CD14-positive monocyte (primary cell): ENCODE results near the gene ITGA11. TPM values are rescaled to one million over a fixed set of nuclear protein-coding genes. Genes with fewer than 3 reads are reported as not detected.

Experiments used
- DNase-seq, 3 donors: peaks; one replicate each; pipeline ENCODE4 v3.0.0-alpha.2; 2011 to 2022
- H2AFZ ChIP-seq: 2 replicates; pipeline ENCODE4 v1.6.0; 2012; ENCODE audit warnings: mild to moderate bottlenecking, low read depth, low read length, inconsistent platforms; ENCODE audit not compliant: insufficient read depth, poor library complexity, severe bottlenecking
- H3K27ac ChIP-seq, 2 donors: 1 replicate in 1 of 2; 2 replicates in 1 of 2; pipeline ENCODE4 v1.5.1; 2012 to 2013; ENCODE audit warnings: low read length in 2 of 2, control low read depth in 1 of 2, inconsistent platforms in 1 of 2, low read depth in 1 of 2, mild to moderate bottlenecking in 1 of 2
- H3K27me3 ChIP-seq, 2 donors: one replicate each; pipeline versions ENCODE4 v1.6.0 to v1.6.1; 2011 to 2013; ENCODE audit warnings: low read length in 2 of 2; ENCODE audit not compliant: control insufficient read depth in 2 of 2, insufficient read depth in 2 of 2
- H3K36me3 ChIP-seq, 2 donors: replicated peaks in 1 of 2; 1 replicate in 1 of 2; 2 replicates in 1 of 2; pipeline versions ENCODE4 v1.5.1 to v1.6.1; 2012 to 2013; ENCODE audit warnings: low read length in 2 of 2, control low read depth in 1 of 2, inconsistent platforms in 1 of 2, mild to moderate bottlenecking in 1 of 2; ENCODE audit not compliant: insufficient read depth in 2 of 2, control insufficient read depth in 1 of 2
- H3K4me1 ChIP-seq, 2 donors: 1 replicate in 1 of 2; 2 replicates in 1 of 2; pipeline versions ENCODE4 v1.5.1 to v1.6.1; 2012 to 2013; ENCODE audit warnings: low read length in 2 of 2, control low read depth in 1 of 2, inconsistent platforms in 1 of 2, mild to moderate bottlenecking in 1 of 2, moderate library complexity in 1 of 2; ENCODE audit not compliant: insufficient read depth in 2 of 2, control insufficient read depth in 1 of 2
- H3K4me2 ChIP-seq: replicated peaks from 2 replicates; pipeline ENCODE3; 2012; ENCODE audit warnings: low read length, moderate library complexity, mild to moderate bottlenecking; ENCODE audit not compliant: poor library complexity, severe bottlenecking; ENCODE audit errors: extremely low read depth
- H3K4me3 ChIP-seq, 3 experiments: fragments of 200-600 bp in 1 of 3; sonication (generic) in 1 of 3; replicated peaks in 1 of 3; 1 replicate in 2 of 3; 2 replicates in 1 of 3; pipeline ENCODE4 v1.5.1; 2011 to 2013; ENCODE audit warnings: low read length in 3 of 3, mild to moderate bottlenecking in 3 of 3, control low read depth in 2 of 3, low read depth in 2 of 3, inconsistent platforms in 1 of 3, moderate library complexity in 1 of 3
- H3K79me2 ChIP-seq: 2 replicates; pipeline ENCODE4 v1.6.0; 2012; ENCODE audit warnings: mild to moderate bottlenecking, control low read depth, inconsistent platforms, low read length, moderate library complexity; ENCODE audit not compliant: insufficient read depth
- H3K9ac ChIP-seq: 2 replicates; pipeline ENCODE4 v1.6.0; 2017; ENCODE audit warnings: low read length, mild to moderate bottlenecking; ENCODE audit not compliant: insufficient read depth, poor library complexity, severe bottlenecking
- H3K9me3 ChIP-seq, 2 donors: replicated peaks in 1 of 2; 1 replicate in 1 of 2; 2 replicates in 1 of 2; pipeline versions ENCODE4 v1.5.1 to v1.6.1; 2012 to 2013; ENCODE audit warnings: low read length in 2 of 2, control low read depth in 1 of 2; ENCODE audit not compliant: control insufficient read depth in 1 of 2, insufficient read depth in 1 of 2
- H4K20me1 ChIP-seq: 2 replicates; pipeline ENCODE4 v1.6.0; 2012; ENCODE audit warnings: mild to moderate bottlenecking, low read length, control low read depth, moderate library complexity; ENCODE audit not compliant: insufficient read depth
- H3K27ac Mint-ChIP-seq, 7 donors: one replicate each; pipeline ENCODE4 v1.8.0; 2020; ENCODE audit warnings: mild to moderate bottlenecking in 7 of 7, mixed read lengths in 7 of 7, moderate library complexity in 6 of 7, inconsistent platforms in 2 of 7
- H3K27me3 Mint-ChIP-seq, 3 donors: one replicate each; pipeline ENCODE4 v1.8.0; 2021 to 2022; ENCODE audit warnings: low read depth in 3 of 3, mild to moderate bottlenecking in 3 of 3, mixed read lengths in 3 of 3, moderate library complexity in 3 of 3, inconsistent platforms in 1 of 3
- H3K36me3 Mint-ChIP-seq, 2 donors: one replicate each; pipeline ENCODE4 v1.8.0; 2020; ENCODE audit warnings: mixed read lengths in 2 of 2, inconsistent platforms in 1 of 2, mild to moderate bottlenecking in 1 of 2
- H3K4me1 Mint-ChIP-seq: one replicate; pipeline ENCODE4 v1.8.0; 2020; ENCODE audit warnings: mild to moderate bottlenecking, mixed read lengths
- H3K4me3 Mint-ChIP-seq, 2 donors: one replicate each; pipeline ENCODE4 v1.8.0; 2020; ENCODE audit warnings: mild to moderate bottlenecking in 2 of 2, mixed read lengths in 2 of 2, moderate library complexity in 1 of 2
- H3K9me3 Mint-ChIP-seq, 7 donors: one replicate each; pipeline ENCODE4 v1.8.0; 2020 to 2022; ENCODE audit warnings: mixed read lengths in 7 of 7, mild to moderate bottlenecking in 6 of 7, moderate library complexity in 6 of 7, inconsistent platforms in 2 of 7
- CTCF ChIP-seq: fragments of 200-600 bp; IDR thresholded peaks from one replicate; pipeline ENCODE4 v1.8.0; 2022; ENCODE audit warnings: antibody characterized with exemption, mild to moderate bottlenecking
- WGBS: methylation state at CpG from one replicate; pipeline ENCODE4 v1.1.5; 2013; ENCODE audit warnings: missing lambda C conversion rate; ENCODE audit not compliant: insufficient coverage; 5-methylcytosine and 5-hydroxymethylcytosine counted together
- intact Hi-C, 2 donors: fragments of 100-400 bp; cut with micrococcal nuclease; formaldehyde crosslinking; loops; one replicate each; pipeline versions ENCODE4 v1.15.0 to v1.15.1; 2023
- polyA plus RNA-seq, 3 donors: library from polyadenylated mRNA; depleted of rRNA in 1 of 3; unstranded in 2 of 3; stranded (reverse) in 1 of 3; fragments of 300-500 nt in 2 of 3; fragments of >200 nt in 1 of 3; fragmentation: Illumina TruSeq in 2 of 3; gene quantifications; 1 replicate in 2 of 3; 2 replicates in 1 of 3; pipeline ENCODE4 v1.2.3, GENCODE V29; 2012 to 2021

Gene ITGA11
- polyA plus RNA-seq, 3 donors = under 0.01 to 0.01 TPM; not detected in 1

DNA sequence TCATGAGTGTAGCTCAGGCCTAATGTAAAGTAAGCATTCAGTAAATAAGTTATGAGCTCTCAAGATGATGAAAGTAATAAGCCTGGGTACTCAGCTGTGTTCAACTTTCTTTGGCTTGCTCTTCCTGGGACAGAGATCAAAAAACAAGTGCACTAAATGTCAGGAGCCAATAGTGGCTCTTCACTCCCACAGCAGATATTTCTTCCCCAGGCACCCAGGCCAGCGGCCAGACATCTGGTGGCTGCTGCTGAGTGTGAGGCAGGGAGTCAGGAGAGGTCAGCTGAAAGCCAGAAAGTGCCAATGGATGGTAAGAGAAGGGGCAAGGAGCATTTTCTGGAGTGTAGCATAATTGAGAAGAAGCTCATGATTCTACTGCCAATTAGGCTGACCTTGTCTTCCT, 18.2 kb upstream of the ITGA11 start:
- Histone ChIP-seq H2AFZ (no peak overlapping the region), H3K9ac (no peak overlapping the region), H3K27ac (no peak overlapping the region), H4K20me1 (no peaks in the 10 kb centered on the region), H3K27me3 (peaks cover 4 to 5% of the 10 kb centered on the region in 2 donors), H3K4me1 (no peaks in the 10 kb centered on the region), H3K4me3 (no peak overlapping the region), H3K36me3 (no peaks in the 10 kb centered on the region), H3K79me2 (no peaks in the 10 kb centered on the region), H3K9me3 (no peaks in the 10 kb centered on the region), H3K4me2 (no peak overlapping the region)
- TF ChIP-seq CTCF = no peak
- no peak for DNase-seq
- Mint-ChIP-seq H3K4me1 (no peaks in the 10 kb centered on the region), H3K4me3 (no peak overlapping the region), H3K27me3 (peaks cover 12 to 20% (median 14%) of the 10 kb centered on the region in 3 donors), H3K27ac (no peak overlapping the region), H3K36me3 (no peaks in the 10 kb centered on the region), H3K9me3 (peaks cover 0 to 8% (median 0%) of the 10 kb centered on the region in 7 donors)
- intact Hi-C loops = no loop called here
- WGBS = no CpG with 5 or more reads among the region's 1 CpG

DNA sequence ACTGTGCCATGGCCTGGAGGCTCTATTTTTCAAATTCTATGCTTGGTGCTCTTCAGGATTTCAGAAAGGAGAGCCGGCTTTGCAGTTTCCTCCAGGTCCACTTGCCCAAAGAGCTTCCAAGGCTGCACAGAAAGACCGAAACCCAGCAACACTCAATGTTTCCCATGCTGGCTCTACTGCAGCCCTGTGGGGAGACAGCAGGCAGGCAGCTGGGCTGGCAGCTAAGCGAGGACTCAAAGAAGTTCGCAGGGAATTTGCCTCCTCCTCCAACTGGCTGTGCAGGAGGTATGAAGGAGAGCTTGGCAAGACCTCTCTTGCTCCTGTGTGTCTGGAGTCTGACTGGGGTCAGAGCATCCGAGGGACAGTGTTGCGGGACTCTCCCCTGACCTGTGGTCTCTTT, 17.4 kb upstream of the ITGA11 start:
- no peaks in the 10 kb centered on the region for H3K4me1 ChIP-seq
- Mint-ChIP-seq H3K4me1 (no peaks in the 10 kb centered on the region), H3K4me3 (no peak overlapping the region), H3K27ac (no peak overlapping the region), H3K27me3 (peaks cover 10 to 22% (median 13%) of the 10 kb centered on the region in 3 donors), H3K9me3 (peaks cover 0 to 8% (median 0%) of the 10 kb centered on the region in 7 donors), H3K36me3 (no peaks in the 10 kb centered on the region)
- intact Hi-C loops = no loop called here
- H3K79me2 ChIP-seq = no peaks in the 10 kb centered on the region
- no peak overlapping the region for H3K4me2 ChIP-seq
- WGBS = 94% methylated on average over 4 of the region's 6 CpGs
- H4K20me1 ChIP-seq = no peaks in the 10 kb centered on the region
- H3K36me3 ChIP-seq = no peaks in the 10 kb centered on the region
- H3K27me3 ChIP-seq = peaks cover 4 to 5% of the 10 kb centered on the region in 2 donors
- no peak overlapping the region for H3K9ac ChIP-seq
- H3K9me3 ChIP-seq = no peaks in the 10 kb centered on the region
- TF ChIP-seq CTCF = no peak
- H3K27ac ChIP-seq = no peak overlapping the region
- no peak for DNase-seq
- H2AFZ ChIP-seq = no peak overlapping the region
- H3K4me3 ChIP-seq = no peak overlapping the region
